A549 (cell line): ENCODE results near the gene ATOX1.

ENCODE experiments used
- CBX8 ChIP-seq: fragments of 200-600 bp; sonication (generic); IDR thresholded peaks from 2 replicates; pipeline ENCODE4 v1.6.1; 2016
- POLR2A ChIP-seq: IDR thresholded peaks from 2 replicates; pipeline ENCODE4 v1.6.1; 2012; ENCODE audit warnings: mild to moderate bottlenecking, low read length
- TF ChIP-seq, protein P1 (sequence below): fragments of >200 bp; sonication (Bioruptor Twin); formaldehyde crosslinking; IDR thresholded peaks from 3 replicates; pipeline ENCODE4 v1.5.1; 2016
- TF ChIP-seq, protein P2 (sequence below): fragments of 200-600 bp; sonication (generic); IDR thresholded peaks from 2 replicates; pipeline ENCODE4 v1.6.1; 2016; ENCODE audit warnings: antibody characterized with exemption, mild to moderate bottlenecking, moderate library complexity

DNA sequence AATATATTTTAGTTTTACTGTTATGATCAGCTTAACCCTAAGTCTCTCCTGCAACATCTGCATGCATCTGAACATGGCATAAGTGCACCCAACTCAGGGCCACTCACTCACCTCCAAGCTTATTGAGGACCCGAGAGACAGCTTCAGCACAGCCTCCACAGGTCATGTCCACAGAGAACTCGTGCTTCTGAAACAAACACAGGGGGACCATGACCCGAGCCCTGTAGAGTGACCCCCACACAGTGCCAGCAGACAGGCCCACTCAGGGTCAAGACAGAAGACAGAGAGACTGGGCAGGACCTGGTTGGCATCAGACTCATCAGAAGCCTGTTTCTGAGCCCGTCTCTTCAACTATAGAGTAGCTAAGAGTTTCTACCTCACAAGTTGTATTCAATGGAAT, 6.8 kb downstream of the ATOX1 start:
- TF ChIP-seq, protein P1, sequence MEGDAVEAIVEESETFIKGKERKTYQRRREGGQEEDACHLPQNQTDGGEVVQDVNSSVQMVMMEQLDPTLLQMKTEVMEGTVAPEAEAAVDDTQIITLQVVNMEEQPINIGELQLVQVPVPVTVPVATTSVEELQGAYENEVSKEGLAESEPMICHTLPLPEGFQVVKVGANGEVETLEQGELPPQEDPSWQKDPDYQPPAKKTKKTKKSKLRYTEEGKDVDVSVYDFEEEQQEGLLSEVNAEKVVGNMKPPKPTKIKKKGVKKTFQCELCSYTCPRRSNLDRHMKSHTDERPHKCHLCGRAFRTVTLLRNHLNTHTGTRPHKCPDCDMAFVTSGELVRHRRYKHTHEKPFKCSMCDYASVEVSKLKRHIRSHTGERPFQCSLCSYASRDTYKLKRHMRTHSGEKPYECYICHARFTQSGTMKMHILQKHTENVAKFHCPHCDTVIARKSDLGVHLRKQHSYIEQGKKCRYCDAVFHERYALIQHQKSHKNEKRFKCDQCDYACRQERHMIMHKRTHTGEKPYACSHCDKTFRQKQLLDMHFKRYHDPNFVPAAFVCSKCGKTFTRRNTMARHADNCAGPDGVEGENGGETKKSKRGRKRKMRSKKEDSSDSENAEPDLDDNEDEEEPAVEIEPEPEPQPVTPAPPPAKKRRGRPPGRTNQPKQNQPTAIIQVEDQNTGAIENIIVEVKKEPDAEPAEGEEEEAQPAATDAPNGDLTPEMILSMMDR = no peak
- TF ChIP-seq, protein P2, sequence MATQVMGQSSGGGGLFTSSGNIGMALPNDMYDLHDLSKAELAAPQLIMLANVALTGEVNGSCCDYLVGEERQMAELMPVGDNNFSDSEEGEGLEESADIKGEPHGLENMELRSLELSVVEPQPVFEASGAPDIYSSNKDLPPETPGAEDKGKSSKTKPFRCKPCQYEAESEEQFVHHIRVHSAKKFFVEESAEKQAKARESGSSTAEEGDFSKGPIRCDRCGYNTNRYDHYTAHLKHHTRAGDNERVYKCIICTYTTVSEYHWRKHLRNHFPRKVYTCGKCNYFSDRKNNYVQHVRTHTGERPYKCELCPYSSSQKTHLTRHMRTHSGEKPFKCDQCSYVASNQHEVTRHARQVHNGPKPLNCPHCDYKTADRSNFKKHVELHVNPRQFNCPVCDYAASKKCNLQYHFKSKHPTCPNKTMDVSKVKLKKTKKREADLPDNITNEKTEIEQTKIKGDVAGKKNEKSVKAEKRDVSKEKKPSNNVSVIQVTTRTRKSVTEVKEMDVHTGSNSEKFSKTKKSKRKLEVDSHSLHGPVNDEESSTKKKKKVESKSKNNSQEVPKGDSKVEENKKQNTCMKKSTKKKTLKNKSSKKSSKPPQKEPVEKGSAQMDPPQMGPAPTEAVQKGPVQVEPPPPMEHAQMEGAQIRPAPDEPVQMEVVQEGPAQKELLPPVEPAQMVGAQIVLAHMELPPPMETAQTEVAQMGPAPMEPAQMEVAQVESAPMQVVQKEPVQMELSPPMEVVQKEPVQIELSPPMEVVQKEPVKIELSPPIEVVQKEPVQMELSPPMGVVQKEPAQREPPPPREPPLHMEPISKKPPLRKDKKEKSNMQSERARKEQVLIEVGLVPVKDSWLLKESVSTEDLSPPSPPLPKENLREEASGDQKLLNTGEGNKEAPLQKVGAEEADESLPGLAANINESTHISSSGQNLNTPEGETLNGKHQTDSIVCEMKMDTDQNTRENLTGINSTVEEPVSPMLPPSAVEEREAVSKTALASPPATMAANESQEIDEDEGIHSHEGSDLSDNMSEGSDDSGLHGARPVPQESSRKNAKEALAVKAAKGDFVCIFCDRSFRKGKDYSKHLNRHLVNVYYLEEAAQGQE = no peak
- TF ChIP-seq CBX8 (no peak), POLR2A (no peak)
